NCI-H82 treated with DMSO at 0.1 percent for 48 hours (cell line): ENCODE results near the gene SLC5A9.
"Not testable (repeated sequence)": the region's sequence is repeated elsewhere in the genome, so short reads cannot be mapped to it uniquely, and the experiment has no call there.

ENCODE experiments used
- DNase-seq: peaks from one replicate; lab custom pipeline; 2025; ENCODE audit not compliant: unreplicated experiment; lab: John Stamatoyannopoulos, UW

Gene SLC5A9

DNA sequence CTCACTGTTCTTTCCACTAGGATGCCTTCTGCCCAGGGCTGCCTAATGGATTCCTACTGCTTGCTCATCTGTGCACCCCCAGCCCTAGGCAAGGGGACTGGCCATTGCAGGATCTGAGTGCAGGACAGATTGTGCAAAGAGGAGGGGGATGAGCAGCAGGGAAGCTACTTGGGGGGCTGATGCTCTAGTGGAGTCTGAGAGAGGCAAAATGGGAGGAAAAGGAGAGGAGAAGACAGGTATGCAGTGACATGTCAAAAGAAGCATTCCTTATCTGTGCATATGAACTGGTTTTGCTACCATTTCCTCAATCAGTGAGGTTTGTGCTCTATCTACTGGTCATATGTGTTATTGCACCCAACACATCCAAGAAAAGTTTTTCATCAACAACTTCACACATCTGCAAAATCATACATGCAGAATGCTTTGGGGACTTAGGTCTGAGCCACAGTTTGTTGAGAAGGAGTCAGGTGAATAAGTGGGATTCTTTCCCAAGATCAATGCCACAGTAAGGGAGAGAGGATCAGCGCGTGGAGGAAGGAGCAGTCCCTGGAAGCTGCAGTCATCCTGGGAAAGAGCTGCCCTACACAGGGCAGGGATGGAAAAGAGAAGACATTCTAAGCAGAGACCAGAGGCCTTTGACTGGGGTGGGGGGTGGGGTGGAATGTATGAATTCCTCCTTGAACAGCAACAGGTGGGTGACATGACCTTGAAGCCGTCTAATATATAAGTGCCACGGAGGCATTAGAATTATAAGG lies 14.4 kb downstream of the SLC5A9 start:
- peak; percentile 18 for DNase-seq

- DNase-seq: no peak
These were observed 19.7 kb downstream of the SLC5A9 start for GRCh38 chr1:48242141-48242736.

- no peak for DNase-seq
These were observed 22.6 kb downstream of the SLC5A9 start for GRCh38 chr1:48245106-48245505.

DNA sequence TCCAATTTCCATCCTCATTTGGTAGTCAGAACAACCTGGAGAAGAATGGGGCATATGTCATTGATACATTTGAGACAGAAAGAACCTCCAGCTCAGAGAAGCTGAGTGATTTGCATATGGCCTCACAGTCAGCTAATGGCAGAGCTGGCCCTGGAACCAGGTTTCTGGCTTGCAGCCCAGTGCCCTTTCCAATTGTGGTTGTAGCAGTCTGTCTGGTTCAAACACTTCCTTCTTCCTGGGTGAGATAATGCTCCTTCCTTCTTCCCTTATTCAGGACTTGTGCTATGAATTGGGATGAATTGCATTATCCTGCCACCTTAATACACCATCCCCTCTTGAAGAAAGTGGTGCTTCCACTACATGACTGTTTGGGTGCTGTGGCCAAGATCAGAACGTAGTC lies 24.2 kb downstream of the SLC5A9 start:
- DNase-seq: no peak

- DNase-seq: no peak
These were observed 25.8 kb downstream of the SLC5A9 start for GRCh38 chr1:48248356-48248755.

DNA sequence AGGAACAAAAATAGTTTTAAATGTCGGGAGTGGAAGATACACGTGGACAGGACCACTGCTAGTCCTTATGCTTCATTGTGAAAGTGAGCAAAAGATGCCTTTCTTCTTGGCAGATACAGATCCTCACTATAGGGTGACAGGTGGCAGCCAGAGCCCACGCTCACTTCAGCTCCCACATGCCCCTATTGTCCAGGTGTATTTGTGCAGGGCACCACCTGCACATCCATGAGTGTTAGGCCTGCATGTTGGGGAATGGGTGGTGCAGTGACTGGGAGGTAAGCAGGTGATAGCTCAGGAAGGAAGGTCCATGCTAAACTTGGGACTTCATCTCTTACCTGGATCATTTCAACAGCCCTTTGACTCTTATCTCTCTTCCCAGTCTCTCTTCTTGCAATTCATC lies 27.4 kb downstream of the SLC5A9 start:
- no peak for DNase-seq

DNA sequence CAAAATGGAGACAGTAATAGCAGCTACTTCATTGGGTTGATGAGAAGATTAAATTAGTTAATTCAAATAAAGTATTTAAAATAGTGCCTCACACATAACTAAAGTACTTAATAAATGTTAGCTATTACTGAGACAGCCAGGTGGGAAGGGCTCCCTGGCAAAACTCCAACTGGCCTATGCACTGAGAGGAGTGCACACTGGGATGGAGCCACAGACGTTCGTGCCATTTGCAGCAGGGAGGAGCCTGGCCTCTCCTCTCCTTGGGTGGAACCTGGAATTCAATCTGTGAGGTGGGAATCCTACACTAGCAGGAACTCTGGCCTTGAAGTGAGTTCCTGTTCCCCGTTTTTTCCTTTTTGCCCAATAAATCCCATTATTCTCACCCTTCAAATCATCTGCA lies 28.1 kb downstream of the SLC5A9 start:
- DNase-seq: no peak

GRCh38 chr1:48251323-48251722 lies 28.8 kb downstream of the SLC5A9 start:
- DNase-seq: no peak

GRCh38 chr1:48251821-48252220 lies 29.3 kb downstream of the SLC5A9 start:
- no peak for DNase-seq

GRCh38 chr1:48254254-48254653 lies 31.7 kb downstream of the SLC5A9 start:
- DNase-seq: no peak

- no peak for DNase-seq
These were observed 35.6 kb downstream of the SLC5A9 start for GRCh38 chr1:48258106-48258505.

GRCh38 chr1:48261881-48262400 lies 39.4 kb downstream of the SLC5A9 start:
- no peak for DNase-seq

DNA sequence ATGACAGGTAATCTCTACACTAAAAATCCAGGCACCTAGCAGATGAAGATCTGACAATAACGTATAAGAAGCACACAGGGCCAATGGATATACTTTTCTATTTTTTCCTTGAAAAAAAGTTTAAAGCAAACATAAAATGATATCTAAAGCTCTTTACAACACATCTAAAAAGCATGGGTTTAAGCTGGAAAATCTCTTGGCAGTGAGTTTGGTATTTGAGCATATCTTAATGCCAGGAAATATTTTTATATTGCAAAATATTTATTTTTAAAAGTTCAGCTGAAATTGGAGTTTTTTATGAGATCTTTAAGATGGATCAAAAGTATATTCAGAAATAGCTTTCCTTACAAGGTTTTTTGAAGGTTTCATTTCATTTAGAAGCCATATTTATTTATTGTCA lies 40.5 kb downstream of the SLC5A9 start:
- DNase-seq: no peak

- DNase-seq: no peak
These were observed 44.1 kb downstream of the SLC5A9 start for GRCh38 chr1:48266576-48266975.

GRCh38 chr1:48277437-48277836 lies 54.9 kb downstream of the SLC5A9 start:
- not testable (repeated sequence) for DNase-seq

- not testable (repeated sequence) for DNase-seq
These were observed 59.8 kb downstream of the SLC5A9 start for GRCh38 chr1:48282329-48282728.

DNA sequence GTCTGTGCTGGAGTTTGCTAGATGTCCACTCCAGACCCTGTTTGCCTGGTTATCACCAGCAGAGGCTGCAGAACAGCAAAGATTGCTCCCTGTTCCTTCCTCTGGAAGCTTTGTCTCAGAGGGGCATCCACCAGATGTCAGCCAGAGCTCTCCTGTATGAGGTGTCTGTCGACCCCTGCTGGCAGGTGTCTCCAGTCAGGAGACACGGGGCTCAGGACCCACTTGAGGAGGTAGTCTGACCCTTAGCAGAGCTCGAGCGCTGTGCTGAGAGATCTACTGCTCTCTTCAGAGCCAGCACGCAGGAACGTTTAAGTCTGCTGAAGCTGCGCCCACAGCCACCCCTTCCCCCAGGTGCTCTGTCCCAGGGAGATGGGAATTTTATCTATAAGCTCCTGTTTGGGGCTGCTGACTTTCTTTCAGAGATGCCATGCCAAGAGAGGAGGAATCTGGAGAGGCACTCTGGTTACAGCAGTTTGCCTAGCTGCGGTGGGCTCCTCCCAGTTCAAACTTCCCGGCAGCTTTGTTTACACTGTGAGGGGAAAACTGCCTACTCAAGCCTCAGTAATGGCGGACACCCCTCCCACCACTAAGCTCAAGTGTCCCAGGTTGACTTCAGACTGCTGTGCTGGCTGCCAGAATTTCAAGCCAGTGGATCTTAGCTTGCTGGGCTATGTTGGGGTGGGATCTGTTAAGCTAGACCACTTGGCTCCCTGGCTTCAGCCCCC lies 62.3 kb downstream of the SLC5A9 start:
- not testable (repeated sequence) for DNase-seq

DNA sequence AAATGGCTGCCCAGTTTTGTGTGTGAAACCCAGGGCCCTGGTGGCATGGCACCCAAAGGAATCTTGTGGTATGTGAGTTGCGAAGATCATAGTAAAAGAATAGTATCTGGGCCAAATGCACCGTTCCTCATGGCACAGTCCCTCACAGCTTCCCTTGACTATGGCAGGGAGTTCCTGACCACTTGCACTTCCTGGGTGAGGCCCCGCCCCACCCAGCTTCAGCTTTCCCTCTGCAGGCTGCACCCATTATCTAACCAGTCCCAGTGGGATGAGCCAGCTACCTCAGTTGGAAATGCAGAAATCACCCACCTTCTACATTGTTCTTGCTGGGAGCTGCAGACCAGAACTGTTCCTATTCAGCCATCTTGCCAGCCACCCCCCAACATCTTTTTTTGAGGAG lies 63.0 kb downstream of the SLC5A9 start:
- no peak for DNase-seq

GRCh38 chr1:48291421-48291820 lies 68.9 kb downstream of the SLC5A9 start:
- DNase-seq: no peak

GRCh38 chr1:48292706-48293105 lies 70.2 kb downstream of the SLC5A9 start:
- no peak for DNase-seq

DNA sequence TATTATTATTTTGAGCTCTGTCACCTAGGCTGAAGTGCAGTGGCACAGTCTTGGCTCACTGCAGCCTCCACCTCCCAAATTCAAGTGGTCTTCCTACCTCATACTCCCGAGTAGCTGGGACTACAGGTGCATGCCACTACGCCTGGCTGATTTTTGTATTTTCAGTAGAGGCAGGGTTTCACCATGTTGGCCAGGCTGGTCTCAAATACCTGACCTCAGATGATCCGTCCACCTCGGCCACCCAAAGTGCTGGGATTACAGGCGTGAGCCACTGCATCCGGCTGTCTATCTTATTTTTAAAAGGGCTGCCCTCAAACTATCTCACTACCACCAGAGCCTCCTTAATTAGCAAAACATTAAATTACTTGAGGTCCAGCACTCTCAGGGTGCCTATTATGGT lies 71.6 kb downstream of the SLC5A9 start:
- not testable (repeated sequence) for DNase-seq

DNA sequence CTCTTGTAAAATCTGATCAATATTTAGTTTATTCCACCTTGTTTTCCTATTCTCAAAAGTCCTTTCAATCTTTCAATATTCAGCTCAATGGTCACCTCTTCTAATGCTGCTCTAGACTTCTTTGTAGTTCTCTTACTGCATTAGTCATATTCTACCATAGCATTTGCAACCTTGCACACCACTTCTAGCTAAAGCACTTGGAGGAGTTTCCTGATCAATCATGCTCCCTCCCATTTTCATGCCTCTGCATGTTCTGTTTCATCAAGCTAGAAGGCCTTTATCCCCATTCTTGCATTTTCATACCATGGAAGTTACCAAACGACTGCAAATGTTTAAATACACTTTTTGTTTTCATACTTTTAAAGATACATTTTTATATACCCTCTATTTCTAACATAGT lies 72.1 kb downstream of the SLC5A9 start:
- DNase-seq: no peak
